OCI-LY3 (cell line): ENCODE results near the gene TTC39A.

Experiments used
- CTCF ChIP-seq: fragments of 200-600, 300-600 bp; sonication (generic); IDR thresholded peaks from 2 replicates; pipeline ENCODE4 v1.5.1; 2014; ENCODE audit warnings: antibody characterized with exemption, low read length, low read depth
- EZH2phosphoT487 ChIP-seq: fragments of 200-600 bp; shearing (Covaris generic); IDR thresholded peaks from 2 replicates; pipeline ENCODE4 v1.6.1; 2018; ENCODE audit warnings: antibody characterized with exemption, mixed run types, low read depth

DNA sequence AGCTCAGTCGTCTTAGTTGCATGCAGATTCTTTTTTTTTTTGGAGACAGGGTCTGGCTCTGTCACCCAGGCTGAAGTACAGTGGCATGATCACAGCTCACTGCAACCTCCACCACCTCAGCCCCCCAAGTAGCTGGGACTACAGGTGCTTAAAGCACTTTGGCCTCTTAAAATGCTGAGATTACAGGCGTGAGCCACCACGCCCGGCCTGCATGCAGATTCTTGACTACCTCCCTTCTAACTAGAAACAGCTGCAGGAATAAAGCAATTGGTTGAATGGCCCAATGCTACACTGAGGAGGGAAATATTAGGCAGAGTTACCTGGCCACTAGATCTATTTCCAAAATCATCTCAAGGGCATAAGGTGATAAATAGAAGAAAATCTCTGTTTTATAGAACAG is 29.5 kb upstream of the TTC39A start:
- no peak for TF ChIP-seq CTCF
- TF ChIP-seq EZH2phosphoT487: no peak
